Measurements from ENCODE around the gene SLC27A2.
A peak's percentile ranks its signal among the peaks of the same experiment; 100 is the strongest.
"Not testable (repeated sequence)": the region's sequence is repeated elsewhere in the genome, so short reads cannot be mapped to it uniquely, and the experiment has no call there.

Gene SLC27A2

GRCh38 chr15:50188793-50189192, 6.8 kb downstream of the SLC27A2 start:
- not testable (repeated sequence) for DNase-seq (ENCODE audit: insufficient read length, low spot score); FAIRE-seq

- DNase-seq (ENCODE audit: insufficient read length, low spot score) (no peak), FAIRE-seq (no peak)
These were observed 7.6 kb downstream of the SLC27A2 start for GRCh38 chr15:50189633-50190032.

- DNase-seq (ENCODE audit: insufficient read length, low spot score) (no peak), FAIRE-seq (peak; percentile 70)
These were observed 8.2 kb downstream of the SLC27A2 start for GRCh38 chr15:50190166-50190570.

GRCh38 chr15:50190723-50191122, 8.7 kb downstream of the SLC27A2 start:
- DNase-seq (ENCODE audit: insufficient read length, low spot score): no peak
- peak; percentile 31 for FAIRE-seq

- FAIRE-seq: no peak
- no peak for DNase-seq (ENCODE audit: insufficient read length, low spot score)
These were observed 10.2 kb downstream of the SLC27A2 start for GRCh38 chr15:50192164-50192563.

GRCh38 chr15:50192926-50193620, 11.1 kb downstream of the SLC27A2 start:
- DNase-seq (ENCODE audit: insufficient read length, low spot score): no peak
- no peak for FAIRE-seq

GRCh38 chr15:50202003-50202402, 20.0 kb downstream of the SLC27A2 start:
- no peak for DNase-seq (ENCODE audit: insufficient read length, low spot score)
- no peak for FAIRE-seq

- FAIRE-seq (no peak), DNase-seq (ENCODE audit: insufficient read length, low spot score) (no peak)
These were observed 24.0 kb downstream of the SLC27A2 start for GRCh38 chr15:50206020-50206419.

- FAIRE-seq: no peak
- DNase-seq (ENCODE audit: insufficient read length, low spot score): no peak
These were observed 27.8 kb downstream of the SLC27A2 start for GRCh38 chr15:50209809-50210208.

- no peak for DNase-seq (ENCODE audit: insufficient read length, low spot score)
- no peak for FAIRE-seq
These were observed 28.6 kb downstream of the SLC27A2 start for GRCh38 chr15:50210462-50211157.

GRCh38 chr15:50218291-50218690, 36.3 kb downstream of the SLC27A2 start:
- FAIRE-seq (no peak), DNase-seq (ENCODE audit: insufficient read length, low spot score) (no peak)

- DNase-seq (ENCODE audit: insufficient read length, low spot score) (no peak), FAIRE-seq (no peak)
These were observed 36.7 kb downstream of the SLC27A2 start for GRCh38 chr15:50218691-50219090.

- FAIRE-seq (no peak), DNase-seq (ENCODE audit: insufficient read length, low spot score) (no peak)
These were observed 37.8 kb downstream of the SLC27A2 start for GRCh38 chr15:50219820-50220219.

- FAIRE-seq: peak; percentile 37
- DNase-seq (ENCODE audit: insufficient read length, low spot score): no peak
These were observed 40.2 kb downstream of the SLC27A2 start for GRCh38 chr15:50222181-50222580.

GRCh38 chr15:50224606-50225005, 42.6 kb downstream of the SLC27A2 start:
- no peak for FAIRE-seq
- DNase-seq (ENCODE audit: insufficient read length, low spot score): no peak

GRCh38 chr15:50225057-50225456, 43.1 kb downstream of the SLC27A2 start:
- no peak for FAIRE-seq
- DNase-seq (ENCODE audit: insufficient read length, low spot score): no peak

- DNase-seq (ENCODE audit: insufficient read length, low spot score): no peak
- no peak for FAIRE-seq
These were observed 43.9 kb downstream of the SLC27A2 start for GRCh38 chr15:50225938-50226337.

GRCh38 chr15:50227076-50227475, 45.1 kb downstream of the SLC27A2 start:
- no peak for DNase-seq (ENCODE audit: insufficient read length, low spot score)
- FAIRE-seq: no peak

- DNase-seq (ENCODE audit: insufficient read length, low spot score): no peak
- no peak for FAIRE-seq
These were observed 46.9 kb downstream of the SLC27A2 start for GRCh38 chr15:50228866-50229265.

GRCh38 chr15:50229336-50229735, 47.3 kb downstream of the SLC27A2 start:
- DNase-seq (ENCODE audit: insufficient read length, low spot score) (no peak), FAIRE-seq (no peak)

- DNase-seq (ENCODE audit: insufficient read length, low spot score): no peak
- FAIRE-seq: no peak
These were observed 49.8 kb downstream of the SLC27A2 start for GRCh38 chr15:50231761-50232160.

GRCh38 chr15:50232791-50233190, 50.8 kb downstream of the SLC27A2 start:
- FAIRE-seq (no peak), DNase-seq (ENCODE audit: insufficient read length, low spot score) (no peak)

Data from GM19239 (cell line).